Measurements from ENCODE around the gene NARF. TPM values are rescaled to one million over a fixed set of nuclear protein-coding genes. Genes with fewer than 3 reads are reported as not detected.

The NARF gene
- total and polyA plus RNA-seq, 2 donors (not counting 3 experiments of a cell fraction or from before 2014, with no cell fraction given): 83.4 to 158 TPM

- H3K9me1 ChIP-seq (replicated peaks; ENCODE audit: control insufficient read depth, extremely low read depth, insufficient read depth, low read length): no peaks in the 10 kb centered on the region
- dilution Hi-C loops (cut with MboI; ENCODE audit: extremely low pct_ligation_motif_present, low sequenced_read_pairs) (no loop called here), intact Hi-C loops (cut with micrococcal nuclease) (loop anchor here (1.0 to 10.0 kb wide), 4 partner anchors 8 to 394 kb away; partner anchors contain the start of genes HEXD, NARF, OGFOD3 and ZNF750)
- DNase-seq (ENCODE audit: low read depth, low spot score) (peak; percentile 89), FAIRE-seq (peak; percentile 90)
- peak; percentile 91 for TF ChIP-seq POLR2AphosphoS5 (IDR thresholded peaks at IDR 0.05; ENCODE audit: insufficient read depth, low read depth, low read length)
- TF ChIP-seq JUN (IDR thresholded peaks at IDR 0.05; ENCODE audit: borderline replicate concordance, insufficient read depth, insufficient read length, low read depth): no peak
- H2AFZ ChIP-seq (ENCODE audit: low read depth, low read length): peak within 1 kb of the TSS; percentile 88
- peaks cover 6% of the 10 kb centered on the region for H3K4me1 ChIP-seq (ENCODE audit: control insufficient read depth, extremely low read depth, insufficient read depth, low read length)
- peaks cover 3% of the 10 kb centered on the region for H3K79me2 ChIP-seq (ENCODE audit: control insufficient read depth, insufficient read depth, low read length)
- POLR2A ChIA-PET: no interaction called here
- CTCF ChIA-PET: no interaction called here
- TSS peak; percentile 69 for BruUV-seq (replicated peaks)
- H3K4me3 ChIP-seq (replicated peaks in 1 of 3; ENCODE audit: insufficient read depth in 1 of 3, low read depth in 1 of 3, low read length in 3 of 3): peak within 1 kb of the TSS; percentile 35 to 78 (median 53)
- H4K20me1 ChIP-seq (replicated peaks; ENCODE audit: control insufficient read depth, extremely low read depth, insufficient read depth, low read length): no peaks in the 10 kb centered on the region
- no peaks in the 10 kb centered on the region for H3K9me3 ChIP-seq (replicated peaks; ENCODE audit: control insufficient read depth, insufficient read depth, low read length)
- H3K27me3 ChIP-seq (ENCODE audit: control insufficient read depth in 2 of 2, insufficient read depth in 2 of 2, low read length in 2 of 2): no peaks in the 10 kb centered on the region
- H3K36me3 ChIP-seq (ENCODE audit: control insufficient read depth in 2 of 2, extremely low read depth in 1 of 2, insufficient read depth in 2 of 2, low read length in 2 of 2): no peaks in the 10 kb centered on the region
- H3K9ac ChIP-seq (replicated peaks; ENCODE audit: extremely low read depth, insufficient read depth, low read length): peak within 1 kb of the TSS; percentile 77
- H3K27ac ChIP-seq (ENCODE audit: insufficient read depth, low read depth, low read length): peak within 1 kb of the TSS; percentile 38
- H3K4me2 ChIP-seq (ENCODE audit: insufficient read depth, low read length): peak within 1 kb of the TSS; percentile 94
Observed at GRCh38 chr17:82450357-82451106, 8.0 kb upstream of the NARF start, which contains the start of gene CYBC1. TSS of gene CYBC1 (minus strand) at chr17:82450752. CDS start at chr17:82449254, 1,498 bp downstream.

GRCh38 chr17:82452162-82452561 lies 6.4 kb upstream of the NARF start:
- H2AFZ ChIP-seq (ENCODE audit: low read depth, low read length): no peak overlapping the region
- TF ChIP-seq EZH2 (IDR thresholded peaks at IDR 0.05; ENCODE audit: borderline replicate concordance, low read depth, low read length, severe bottlenecking): no peak
- TF ChIP-seq CTCF (IDR thresholded peaks at IDR 0.05; ENCODE audit: extremely low read depth in 1 of 2, insufficient read depth in 1 of 2, low read depth in 1 of 2, low read length in 2 of 2): no peak
- no peak for TF ChIP-seq GATA2 (IDR thresholded peaks at IDR 0.05; ENCODE audit: insufficient read depth, insufficient read length, low read depth, low read length)
- TF ChIP-seq MAX (IDR thresholded peaks at IDR 0.05; ENCODE audit: insufficient read depth, insufficient read length): no peak
- no peak for TF ChIP-seq JUN (IDR thresholded peaks at IDR 0.05; ENCODE audit: borderline replicate concordance, insufficient read depth, insufficient read length, low read depth)
- no peak for TF ChIP-seq MYC (IDR thresholded peaks at IDR 0.05; ENCODE audit: low read depth, low read length)
- TF ChIP-seq POLR2AphosphoS5 (IDR thresholded peaks at IDR 0.05; ENCODE audit: insufficient read depth, low read depth, low read length): no peak
- TF ChIP-seq POLR2A (IDR thresholded peaks at IDR 0.05; ENCODE audit: low read depth, low read length): no peak
- no peak for TF ChIP-seq FOS (IDR thresholded peaks at IDR 0.05; ENCODE audit: borderline replicate concordance, insufficient read depth, low read length)
- no peaks in the 10 kb centered on the region for H3K9me1 ChIP-seq (replicated peaks; ENCODE audit: control insufficient read depth, extremely low read depth, insufficient read depth, low read length)
- intact Hi-C loops (cut with micrococcal nuclease) (loop anchor here (10.0 kb wide), 1 partner anchor 393 kb away; the partner anchor contains the start of gene ZNF750), dilution Hi-C loops (cut with MboI; ENCODE audit: extremely low pct_ligation_motif_present, low sequenced_read_pairs) (no loop called here)
- H3K27ac ChIP-seq (ENCODE audit: insufficient read depth, low read depth, low read length): no peak overlapping the region
- H3K36me3 ChIP-seq (ENCODE audit: control insufficient read depth in 2 of 2, extremely low read depth in 1 of 2, insufficient read depth in 2 of 2, low read length in 2 of 2): no peaks in the 10 kb centered on the region
- H3K9ac ChIP-seq (replicated peaks; ENCODE audit: extremely low read depth, insufficient read depth, low read length): no peak overlapping the region
- no TSS peak for BruUV-seq (replicated peaks)
- POLR2A ChIA-PET: no interaction called here
- no peaks in the 10 kb centered on the region for H3K27me3 ChIP-seq (ENCODE audit: control insufficient read depth in 2 of 2, insufficient read depth in 2 of 2, low read length in 2 of 2)
- peaks cover 6% of the 10 kb centered on the region for H3K4me1 ChIP-seq (ENCODE audit: control insufficient read depth, extremely low read depth, insufficient read depth, low read length)
- FAIRE-seq (no peak), DNase-seq (ENCODE audit: low read depth, low spot score) (no peak)
- no peak overlapping the region for H3K4me3 ChIP-seq (replicated peaks in 1 of 3; ENCODE audit: insufficient read depth in 1 of 3, low read depth in 1 of 3, low read length in 3 of 3)
- CTCF ChIA-PET: no interaction called here
- no peaks in the 10 kb centered on the region for H3K9me3 ChIP-seq (replicated peaks; ENCODE audit: control insufficient read depth, insufficient read depth, low read length)
- H3K79me2 ChIP-seq (ENCODE audit: control insufficient read depth, insufficient read depth, low read length): peaks cover 3% of the 10 kb centered on the region
- H4K20me1 ChIP-seq (replicated peaks; ENCODE audit: control insufficient read depth, extremely low read depth, insufficient read depth, low read length): no peaks in the 10 kb centered on the region
- H3K4me2 ChIP-seq (ENCODE audit: insufficient read depth, low read length): no peak overlapping the region

Measured in endothelial cell of umbilical vein (primary cell).